Natural killer cell (primary cell): Measurements from ENCODE around the gene GJB6. TPM values are rescaled to one million over a fixed set of nuclear protein-coding genes. Genes with fewer than 3 reads are reported as not detected.

Experiments used
- ATAC-seq, 3 donors: fragments of 150-1000 bp in 2 of 3; fragments of 200-7000 bp in 1 of 3; cut with Tn5 transposase; 1 replicate in 1 of 3; 2 replicates in 2 of 3; pipeline ENCODE4 v1.10.0; 2021; ENCODE audit warnings: mild to moderate bottlenecking in 2 of 3, moderate library complexity in 2 of 3
- DNase-seq, 2 donors: peaks; one replicate each; pipeline versions ENCODE4 v3.0.0 to v3.0.0-alpha.2; 2013 to 2021; ENCODE audit warnings: mixed read lengths in 1 of 2
- H3K27ac ChIP-seq: one replicate; pipeline ENCODE4 v1.5.1; 2013; ENCODE audit warnings: mild to moderate bottlenecking, low read length
- H3K27me3 ChIP-seq: one replicate; pipeline ENCODE4 v1.6.1; 2013; ENCODE audit warnings: low read length; ENCODE audit not compliant: control insufficient read depth, insufficient read depth
- H3K36me3 ChIP-seq: one replicate; pipeline ENCODE4 v1.6.1; 2013; ENCODE audit warnings: low read length; ENCODE audit not compliant: control insufficient read depth, insufficient read depth
- H3K4me1 ChIP-seq: one replicate; pipeline ENCODE4 v1.6.1; 2013; ENCODE audit warnings: low read length; ENCODE audit not compliant: control insufficient read depth, insufficient read depth
- H3K4me3 ChIP-seq: one replicate; pipeline ENCODE4 v1.5.1; 2013; ENCODE audit warnings: low read length
- H3K9me3 ChIP-seq: one replicate; pipeline ENCODE4 v1.6.1; 2013; ENCODE audit warnings: low read length; ENCODE audit not compliant: control insufficient read depth, insufficient read depth
- H3K27ac Mint-ChIP-seq, 2 donors: one replicate each; pipeline ENCODE4 v1.8.0; 2022; ENCODE audit warnings: mild to moderate bottlenecking in 2 of 2, mixed read lengths in 2 of 2, moderate library complexity in 1 of 2
- H3K27me3 Mint-ChIP-seq, 2 donors: one replicate each; pipeline ENCODE4 v1.8.0; 2022; ENCODE audit warnings: low read depth in 2 of 2, mixed read lengths in 2 of 2
- H3K36me3 Mint-ChIP-seq: one replicate; pipeline ENCODE4 v1.8.0; 2022; ENCODE audit warnings: mixed read lengths
- H3K4me1 Mint-ChIP-seq, 2 donors: one replicate each; pipeline ENCODE4 v1.8.0; 2022; ENCODE audit warnings: mixed read lengths in 2 of 2
- H3K4me3 Mint-ChIP-seq: one replicate; pipeline ENCODE4 v1.8.0; 2022; ENCODE audit warnings: mild to moderate bottlenecking, moderate library complexity, mixed read lengths
- H3K9me3 Mint-ChIP-seq, 2 donors: one replicate each; pipeline ENCODE4 v1.8.0; 2022; ENCODE audit warnings: mixed read lengths in 2 of 2
- CTCF ChIP-seq: fragments of 200-600 bp; IDR thresholded peaks from one replicate; pipeline ENCODE4 v1.8.0; 2022; ENCODE audit warnings: antibody characterized with exemption
- WGBS: methylation state at CpG from one replicate; pipeline ENCODE4 v1.1.7; 2013; ENCODE audit warnings: missing lambda C conversion rate; ENCODE audit not compliant: insufficient coverage; 5-methylcytosine and 5-hydroxymethylcytosine counted together
- intact Hi-C: fragments of 100-400 bp; cut with micrococcal nuclease; formaldehyde crosslinking; loops from one replicate; pipeline ENCODE4 v1.14.2; 2022
- total RNA-seq, 4 donors: library from RNA; stranded (reverse); fragments of 120-200 nt in 1 of 4; gene quantifications; one replicate each; pipeline versions ENCODE4 v1.2.3 to v1.2.4, GENCODE V29; 2013 to 2022

The GJB6 gene
- total RNA-seq, 3 donors from 2014 or later (not counting 1 experiment from before 2014, with no cell fraction given): 0.23 to 1.3 (median 0.26) TPM

GRCh38 chr13:20272104-20272503 lies 40.0 kb upstream of the GJB6 start:
- Histone ChIP-seq H3K9me3 (no peaks in the 10 kb centered on the region), H3K36me3 (no peaks in the 10 kb centered on the region), H3K27me3 (no peaks in the 10 kb centered on the region), H3K4me1 (no peaks in the 10 kb centered on the region), H3K27ac (no peak overlapping the region), H3K4me3 (no peak overlapping the region)
- DNase-seq (no peak), ATAC-seq (no peak)
- Mint-ChIP-seq H3K9me3 (no peaks in the 10 kb centered on the region), H3K27me3 (peaks cover 12 to 13% of the 10 kb centered on the region in 2 donors), H3K4me1 (no peaks in the 10 kb centered on the region), H3K4me3 (no peak overlapping the region), H3K36me3 (no peaks in the 10 kb centered on the region), H3K27ac (no peak overlapping the region)
- WGBS: 83% methylated on average over 2 of the region's 2 CpGs
- intact Hi-C loops: no loop called here
- no peak for TF ChIP-seq CTCF

GRCh38 chr13:20271441-20271840 lies 39.3 kb upstream of the GJB6 start:
- DNase-seq (no peak), ATAC-seq (no peak)
- peaks cover 13 to 15% of the 10 kb centered on the region in 2 donors for H3K27me3 Mint-ChIP-seq
- WGBS: 82% methylated on average over 4 of the region's 4 CpGs
- intact Hi-C loops: no loop called here
- no peaks in the 10 kb centered on the region for H3K36me3 ChIP-seq
- no peak overlapping the region for H3K27ac Mint-ChIP-seq
- no peaks in the 10 kb centered on the region for H3K36me3 Mint-ChIP-seq
- H3K4me3 ChIP-seq: no peak overlapping the region
- no peak for TF ChIP-seq CTCF
- no peaks in the 10 kb centered on the region for H3K4me1 Mint-ChIP-seq
- H3K4me1 ChIP-seq: no peaks in the 10 kb centered on the region
- H3K4me3 Mint-ChIP-seq: no peak overlapping the region
- no peaks in the 10 kb centered on the region for H3K27me3 ChIP-seq
- H3K9me3 ChIP-seq: no peaks in the 10 kb centered on the region
- no peak overlapping the region for H3K27ac ChIP-seq
- no peaks in the 10 kb centered on the region for H3K9me3 Mint-ChIP-seq

GRCh38 chr13:20270163-20270865 lies 38.2 kb upstream of the GJB6 start:
- Mint-ChIP-seq H3K27ac (no peak overlapping the region), H3K4me1 (no peaks in the 10 kb centered on the region), H3K27me3 (peaks cover 13 to 18% of the 10 kb centered on the region in 2 donors), H3K36me3 (no peaks in the 10 kb centered on the region), H3K4me3 (no peak overlapping the region), H3K9me3 (no peaks in the 10 kb centered on the region)
- Histone ChIP-seq H3K27me3 (no peaks in the 10 kb centered on the region), H3K36me3 (no peaks in the 10 kb centered on the region), H3K9me3 (no peaks in the 10 kb centered on the region), H3K27ac (no peak overlapping the region), H3K4me1 (no peaks in the 10 kb centered on the region), H3K4me3 (no peak overlapping the region)
- no peak for TF ChIP-seq CTCF
- ATAC-seq (no peak), DNase-seq (no peak)
- intact Hi-C loops: no loop called here
- 82% methylated on average over 8 of the region's 9 CpGs for WGBS
